ENCODE data around the gene OAS3.

The OAS3 gene

DNA sequence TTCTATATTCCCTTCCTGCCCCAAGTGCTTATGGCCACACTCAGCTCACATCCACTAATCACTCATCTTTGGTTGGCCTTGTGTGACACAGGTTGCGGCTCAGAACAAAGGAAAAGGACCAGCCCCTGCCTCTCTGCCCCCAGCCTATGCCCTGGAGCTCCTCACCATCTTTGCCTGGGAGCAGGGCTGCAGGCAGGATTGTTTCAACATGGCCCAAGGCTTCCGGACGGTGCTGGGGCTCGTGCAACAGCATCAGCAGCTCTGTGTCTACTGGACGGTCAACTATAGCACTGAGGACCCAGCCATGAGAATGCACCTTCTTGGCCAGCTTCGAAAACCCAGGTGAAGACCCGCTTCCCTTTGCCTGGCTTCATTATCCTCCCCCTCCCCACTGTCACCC is 24.3 kb downstream of the OAS3 start:
- no peak for DNase-seq

DNA sequence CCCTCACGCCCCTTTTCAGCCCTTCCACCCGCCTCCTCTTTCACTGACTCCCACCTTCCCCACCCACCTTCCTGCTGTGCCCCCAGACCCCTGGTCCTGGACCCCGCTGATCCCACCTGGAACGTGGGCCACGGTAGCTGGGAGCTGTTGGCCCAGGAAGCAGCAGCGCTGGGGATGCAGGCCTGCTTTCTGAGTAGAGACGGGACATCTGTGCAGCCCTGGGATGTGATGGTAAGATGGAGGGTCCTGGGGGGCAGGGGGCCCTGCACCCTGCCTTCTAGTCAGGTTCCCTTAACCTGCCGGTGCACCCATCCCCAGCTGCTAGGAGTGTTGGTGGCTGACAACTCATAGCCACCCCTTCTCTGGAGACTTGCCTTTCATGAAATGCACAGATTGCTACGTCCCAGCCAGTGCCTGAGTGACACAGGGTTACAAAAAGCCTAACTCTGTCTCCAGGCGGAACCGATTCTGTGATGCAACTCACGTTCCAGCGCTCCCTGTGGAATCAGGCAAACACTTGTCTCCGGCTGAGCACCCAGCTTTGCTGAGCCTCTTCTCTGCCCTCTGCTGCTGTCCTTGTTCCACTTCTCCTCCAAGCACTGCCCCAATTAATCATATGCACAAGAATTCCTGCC is 25.1 kb downstream of the OAS3 start:
- no peak for DNase-seq

DNA sequence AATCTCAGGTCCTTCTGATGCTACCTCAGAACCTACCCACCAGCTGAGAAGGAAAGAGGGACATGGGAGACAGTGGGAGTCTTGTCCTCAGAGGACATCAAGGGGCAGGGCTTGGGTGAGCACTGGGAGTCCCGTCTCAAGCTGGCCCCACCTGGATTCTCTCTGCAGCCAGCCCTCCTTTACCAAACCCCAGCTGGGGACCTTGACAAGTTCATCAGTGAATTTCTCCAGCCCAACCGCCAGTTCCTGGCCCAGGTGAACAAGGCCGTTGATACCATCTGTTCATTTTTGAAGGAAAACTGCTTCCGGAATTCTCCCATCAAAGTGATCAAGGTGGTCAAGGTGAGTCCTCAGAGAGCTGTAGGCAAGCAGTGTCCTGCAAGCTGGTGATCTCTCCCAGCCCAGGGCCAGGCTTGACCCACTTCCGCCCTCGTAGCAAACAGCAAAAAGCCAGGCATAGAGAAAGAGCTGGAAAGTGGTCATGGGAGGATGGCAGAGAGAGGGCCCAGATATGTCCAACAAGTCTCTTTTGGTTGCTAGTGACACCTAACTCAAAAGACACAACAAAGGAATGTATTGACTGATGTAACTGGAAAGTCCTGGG is 25.9 kb downstream of the OAS3 start:
- no peak for DNase-seq

DNA sequence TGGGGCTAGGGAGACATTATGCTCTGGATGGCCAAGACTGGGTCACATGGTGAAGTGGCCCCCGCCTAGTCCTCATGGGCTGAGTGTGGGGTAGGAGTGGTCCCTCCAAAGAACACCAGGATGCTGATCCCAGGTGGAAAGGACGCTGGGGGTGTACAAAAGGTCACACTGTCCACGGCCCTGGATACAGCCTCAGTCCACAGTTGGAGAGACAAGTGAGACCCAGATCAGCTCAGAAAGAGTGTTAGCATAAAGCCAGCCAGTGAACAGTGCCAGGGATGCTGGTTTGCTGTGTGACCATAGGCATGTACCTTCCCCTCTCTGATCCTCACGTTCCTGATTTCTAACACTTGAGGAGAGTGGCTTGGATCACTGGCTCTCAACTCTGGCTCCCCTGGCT is 26.6 kb downstream of the OAS3 start:
- DNase-seq = no peak

DNA sequence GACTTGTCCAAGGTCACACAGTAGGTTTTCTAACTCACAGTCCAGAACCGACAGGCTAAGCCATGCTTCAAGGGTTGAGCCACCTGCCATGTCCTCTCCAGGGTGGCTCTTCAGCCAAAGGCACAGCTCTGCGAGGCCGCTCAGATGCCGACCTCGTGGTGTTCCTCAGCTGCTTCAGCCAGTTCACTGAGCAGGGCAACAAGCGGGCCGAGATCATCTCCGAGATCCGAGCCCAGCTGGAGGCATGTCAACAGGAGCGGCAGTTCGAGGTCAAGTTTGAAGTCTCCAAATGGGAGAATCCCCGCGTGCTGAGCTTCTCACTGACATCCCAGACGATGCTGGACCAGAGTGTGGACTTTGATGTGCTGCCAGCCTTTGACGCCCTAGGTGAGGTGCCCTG is 27.4 kb downstream of the OAS3 start:
- DNase-seq = no peak

DNA sequence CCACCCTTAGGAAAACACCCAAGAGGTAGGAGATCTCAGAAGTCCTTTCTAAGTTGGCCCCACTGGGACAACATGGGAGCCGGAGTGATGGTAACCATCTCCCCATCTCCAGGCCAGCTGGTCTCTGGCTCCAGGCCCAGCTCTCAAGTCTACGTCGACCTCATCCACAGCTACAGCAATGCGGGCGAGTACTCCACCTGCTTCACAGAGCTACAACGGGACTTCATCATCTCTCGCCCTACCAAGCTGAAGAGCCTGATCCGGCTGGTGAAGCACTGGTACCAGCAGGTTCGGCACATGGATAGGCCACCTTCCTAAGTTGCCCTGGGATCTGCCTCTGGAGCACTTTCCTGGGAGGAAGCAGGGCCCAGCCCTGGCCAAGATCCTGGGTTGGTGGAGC is 29.0 kb downstream of the OAS3 start:
- no peak for DNase-seq

DNA sequence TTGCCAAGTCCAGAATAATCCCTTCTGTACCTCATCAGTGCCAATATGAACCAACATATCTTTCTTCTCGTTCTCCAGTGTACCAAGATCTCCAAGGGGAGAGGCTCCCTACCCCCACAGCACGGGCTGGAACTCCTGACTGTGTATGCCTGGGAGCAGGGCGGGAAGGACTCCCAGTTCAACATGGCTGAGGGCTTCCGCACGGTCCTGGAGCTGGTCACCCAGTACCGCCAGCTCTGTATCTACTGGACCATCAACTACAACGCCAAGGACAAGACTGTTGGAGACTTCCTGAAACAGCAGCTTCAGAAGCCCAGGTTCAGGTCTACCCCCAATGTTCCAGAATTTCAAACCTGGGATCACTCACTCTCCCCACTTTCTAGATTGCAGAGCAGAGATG is 29.6 kb downstream of the OAS3 start:
- DNase-seq = no peak

DNA sequence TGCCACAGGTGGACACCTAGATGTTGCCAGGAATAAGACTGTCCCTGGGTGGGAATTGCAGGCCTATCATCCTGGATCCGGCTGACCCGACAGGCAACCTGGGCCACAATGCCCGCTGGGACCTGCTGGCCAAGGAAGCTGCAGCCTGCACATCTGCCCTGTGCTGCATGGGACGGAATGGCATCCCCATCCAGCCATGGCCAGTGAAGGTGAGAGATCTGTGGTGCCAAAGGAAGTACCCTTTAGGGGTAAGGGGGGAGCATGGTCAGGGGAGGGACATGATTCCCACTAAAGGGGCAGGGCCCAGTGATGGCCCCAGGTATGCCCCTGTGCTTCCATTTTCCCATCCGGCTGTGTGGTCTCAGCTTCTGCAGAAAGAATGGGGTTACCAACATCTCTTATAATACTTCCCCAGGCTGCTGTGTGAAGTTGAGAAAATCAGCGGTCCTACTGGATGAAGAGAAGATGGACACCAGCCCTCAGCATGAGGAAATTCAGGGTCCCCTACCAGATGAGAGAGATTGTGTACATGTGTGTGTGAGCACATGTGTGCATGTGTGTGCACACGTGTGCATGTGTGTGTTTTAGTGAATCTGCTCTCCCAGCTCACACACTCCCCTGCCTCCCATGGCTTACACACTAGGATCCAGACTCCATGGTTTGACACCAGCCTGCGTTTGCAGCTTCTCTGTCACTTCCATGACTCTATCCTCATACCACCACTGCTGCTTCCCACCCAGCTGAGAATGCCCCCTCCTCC is 31.5 kb downstream of the OAS3 start:
- DNase-seq = no peak

DNA sequence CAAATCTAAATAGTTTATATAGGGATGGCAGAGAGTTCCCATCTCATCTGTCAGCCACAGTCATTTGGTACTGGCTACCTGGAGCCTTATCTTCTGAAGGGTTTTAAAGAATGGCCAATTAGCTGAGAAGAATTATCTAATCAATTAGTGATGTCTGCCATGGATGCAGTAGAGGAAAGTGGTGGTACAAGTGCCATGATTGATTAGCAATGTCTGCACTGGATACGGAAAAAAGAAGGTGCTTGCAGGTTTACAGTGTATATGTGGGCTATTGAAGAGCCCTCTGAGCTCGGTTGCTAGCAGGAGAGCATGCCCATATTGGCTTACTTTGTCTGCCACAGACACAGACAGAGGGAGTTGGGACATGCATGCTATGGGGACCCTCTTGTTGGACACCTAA is 32.1 kb downstream of the OAS3 start:
- no peak for DNase-seq

DNA sequence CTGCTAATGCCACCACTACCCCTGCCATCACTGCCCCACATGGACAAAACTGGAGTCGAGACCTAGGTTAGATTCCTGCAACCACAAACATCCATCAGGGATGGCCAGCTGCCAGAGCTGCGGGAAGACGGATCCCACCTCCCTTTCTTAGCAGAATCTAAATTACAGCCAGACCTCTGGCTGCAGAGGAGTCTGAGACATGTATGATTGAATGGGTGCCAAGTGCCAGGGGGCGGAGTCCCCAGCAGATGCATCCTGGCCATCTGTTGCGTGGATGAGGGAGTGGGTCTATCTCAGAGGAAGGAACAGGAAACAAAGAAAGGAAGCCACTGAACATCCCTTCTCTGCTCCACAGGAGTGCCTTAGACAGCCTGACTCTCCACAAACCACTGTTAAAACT is 33.0 kb downstream of the OAS3 start:
- no peak for DNase-seq

DNA sequence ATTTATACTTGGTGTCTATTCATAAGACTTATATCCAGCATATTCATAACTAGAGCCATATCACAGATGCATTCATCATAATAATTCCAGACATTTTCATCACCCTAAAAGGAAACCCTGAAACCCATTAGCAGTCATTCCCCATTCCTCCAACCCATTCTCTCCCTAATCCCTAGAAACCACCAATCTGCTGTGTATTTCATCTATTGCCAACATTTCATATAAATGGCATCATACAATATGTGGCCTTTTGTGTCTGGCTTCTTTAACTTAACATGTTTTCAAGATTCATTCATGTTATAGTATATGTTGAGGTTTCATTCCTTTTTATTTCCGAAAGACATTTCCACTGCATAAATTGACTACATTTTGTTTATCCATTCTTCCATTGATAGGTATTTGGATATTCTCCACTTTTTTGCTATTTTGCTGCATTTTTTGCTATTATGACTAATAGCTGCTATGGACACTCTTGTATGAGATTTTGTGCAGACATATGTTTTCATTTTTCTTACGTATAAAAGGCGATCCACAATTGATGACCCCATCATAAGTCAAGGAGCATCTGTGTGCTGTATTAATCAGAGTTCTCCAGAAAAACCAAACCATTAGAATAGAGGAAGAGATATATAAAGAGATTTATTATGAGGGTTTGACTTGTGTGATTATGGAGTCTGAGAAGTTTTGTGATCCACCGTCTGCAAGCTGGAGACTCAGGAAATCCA is 34.9 kb downstream of the OAS3 start:
- no peak for DNase-seq

DNA sequence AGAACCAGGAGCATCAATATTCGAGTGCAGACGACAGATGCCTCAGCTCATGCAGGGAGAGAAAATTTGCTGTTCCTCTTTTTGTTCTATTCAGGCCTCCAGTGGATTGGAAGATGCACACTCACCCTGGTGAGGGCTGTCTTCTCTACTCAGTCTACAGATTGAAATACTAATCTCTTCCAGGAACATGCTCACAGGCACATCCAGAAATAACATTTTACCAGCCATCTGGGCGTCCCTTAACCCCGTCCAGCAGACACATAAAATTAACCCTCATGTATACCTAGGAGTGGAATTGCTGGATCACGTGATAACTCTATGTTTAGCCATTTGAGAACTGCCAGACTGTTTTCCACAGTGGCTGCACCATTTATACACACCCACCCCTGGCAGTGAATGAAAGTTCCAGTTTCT is 35.6 kb downstream of the OAS3 start:
- no peak for DNase-seq

DNA sequence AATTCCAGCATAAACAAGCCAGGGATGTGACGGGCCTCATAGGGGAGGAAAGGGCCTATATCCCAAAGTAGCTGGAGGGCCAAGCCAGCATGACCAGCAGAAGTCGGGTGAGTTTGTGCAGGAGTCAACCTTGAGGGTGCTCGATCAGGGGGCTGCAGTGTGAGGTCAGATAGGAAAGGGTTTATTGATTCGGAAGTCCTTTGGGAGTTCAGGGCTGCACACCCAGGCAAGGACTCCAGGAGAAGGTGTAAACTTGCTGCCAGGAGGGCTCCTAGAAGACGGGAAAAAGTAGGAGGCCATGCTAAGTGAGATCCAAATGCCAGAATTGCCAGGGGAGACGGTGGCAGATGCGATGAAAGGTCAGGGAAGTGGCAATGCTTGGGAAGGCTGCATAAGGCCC is 36.6 kb downstream of the OAS3 start:
- no peak for DNase-seq

DNA sequence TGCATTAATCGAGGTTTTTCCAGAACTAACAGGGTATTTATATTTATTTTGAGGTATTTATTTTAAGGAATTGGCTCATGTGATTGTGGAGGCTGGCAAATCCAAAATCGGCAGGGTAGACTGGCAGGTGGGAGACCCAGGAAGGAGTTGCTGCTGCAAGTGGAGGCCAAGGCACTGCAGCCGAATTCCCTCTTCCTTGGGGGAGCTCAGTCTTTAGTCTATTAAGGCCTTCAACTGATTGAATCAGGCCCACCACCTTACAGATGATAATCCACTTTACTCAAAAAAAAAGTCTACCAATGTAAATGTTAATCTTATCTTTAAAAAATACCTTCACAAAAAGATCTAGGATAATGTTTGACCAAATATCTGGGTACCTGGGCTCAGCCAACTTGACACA is 38.9 kb downstream of the OAS3 start:
- no peak for DNase-seq

DNA sequence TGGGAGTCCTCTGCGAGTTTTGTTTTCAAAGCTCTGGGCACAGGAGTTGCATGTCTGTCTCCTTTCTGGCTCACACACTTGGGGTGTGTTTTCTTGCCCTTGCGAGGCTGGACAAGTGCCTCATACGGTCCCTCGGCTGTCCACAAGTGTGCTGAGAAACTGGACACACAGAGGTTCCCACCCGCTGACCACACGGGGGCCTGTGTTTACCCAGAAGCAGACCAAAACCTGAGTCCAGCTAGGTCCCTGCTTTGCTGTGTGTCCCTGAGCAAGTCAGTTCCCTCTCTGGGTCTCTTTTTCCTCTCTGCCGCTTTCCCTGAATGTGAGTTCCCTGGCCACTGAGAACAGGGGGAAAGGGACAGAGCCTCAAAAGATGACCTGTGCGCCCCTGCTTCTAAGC is 39.4 kb downstream of the OAS3 start:
- DNase-seq = no peak

DNA sequence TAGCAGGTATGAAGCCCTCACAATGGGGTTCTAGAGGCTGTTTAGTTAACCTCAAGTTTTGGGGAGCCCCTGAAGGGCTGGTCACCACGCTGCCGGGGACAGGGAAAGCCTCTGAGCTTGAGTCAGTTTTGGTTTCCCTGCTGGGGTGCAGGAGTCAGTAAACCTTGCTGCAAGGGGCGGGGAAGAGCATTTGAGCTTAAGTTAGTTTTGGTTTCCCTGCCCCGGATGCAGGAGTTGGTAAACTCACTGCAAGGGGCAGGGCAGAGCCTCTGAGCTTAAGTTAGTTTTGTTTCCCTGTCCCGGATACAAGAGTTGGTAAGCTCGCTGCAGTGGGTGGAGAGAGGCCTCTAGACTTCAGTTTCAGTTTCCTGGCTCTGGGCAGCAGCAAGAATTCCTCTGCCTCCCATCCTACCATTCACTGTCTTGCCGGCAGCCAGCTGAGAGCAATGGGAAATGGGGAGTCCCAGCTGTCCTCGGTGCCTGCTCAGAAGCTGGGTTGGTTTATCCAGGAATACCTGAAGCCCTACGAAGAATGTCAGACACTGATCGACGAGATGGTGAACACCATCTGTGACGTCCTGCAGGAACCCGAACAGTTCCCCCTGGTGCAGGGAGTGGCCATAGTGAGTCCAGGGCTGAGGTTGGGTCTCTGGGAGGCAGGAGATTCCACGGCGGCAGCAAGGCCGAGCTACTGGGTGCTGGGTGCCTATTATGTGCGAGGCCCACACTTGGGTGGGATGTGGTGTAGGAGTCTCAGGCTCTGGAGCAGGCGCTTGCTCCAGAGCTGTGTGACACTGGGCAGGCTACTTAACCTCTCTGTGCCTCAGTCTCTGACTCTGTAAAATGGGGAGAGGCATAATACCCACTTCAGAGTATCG is 40.1 kb downstream of the OAS3 start, which contains the start of gene OAS2:
TSS of gene OAS2 (plus strand) at position 357 of the 878 bp plus-strand sequence. CDS start at position 447, 90 bp downstream.
- DNase-seq = peak in 1 of 2 experiments; percentile 60

DNA sequence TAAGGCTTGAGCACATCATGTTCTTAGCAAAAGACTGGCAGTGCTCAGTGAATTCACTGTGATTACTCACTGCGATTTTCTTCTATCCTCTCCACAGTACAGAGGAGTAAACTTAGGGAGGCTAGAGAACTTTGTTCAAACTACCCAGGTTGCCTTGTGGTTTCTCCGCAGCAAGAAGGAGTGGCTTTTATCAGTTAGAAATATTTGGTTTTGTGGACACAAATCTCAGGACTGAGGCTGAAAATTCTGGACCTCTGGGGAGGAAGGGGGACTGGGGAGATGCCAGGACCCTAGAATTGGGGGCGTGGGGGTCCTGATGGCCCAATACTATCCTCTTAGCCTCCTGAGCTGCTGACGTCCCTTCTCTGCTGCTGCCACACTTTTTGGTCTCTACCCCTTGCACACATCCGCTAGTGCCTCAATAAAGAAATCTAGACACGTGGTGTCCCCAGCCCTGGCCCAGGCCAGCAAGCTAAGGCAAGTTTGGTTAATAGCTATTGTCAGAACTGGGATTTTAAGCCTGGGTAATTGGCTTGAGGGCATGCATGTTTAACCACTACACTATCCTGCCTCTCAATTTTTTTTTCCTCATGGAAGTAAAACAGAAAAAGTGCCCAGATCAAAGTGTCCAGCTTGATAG is 40.9 kb downstream of the OAS3 start:
- DNase-seq = no peak

DNA sequence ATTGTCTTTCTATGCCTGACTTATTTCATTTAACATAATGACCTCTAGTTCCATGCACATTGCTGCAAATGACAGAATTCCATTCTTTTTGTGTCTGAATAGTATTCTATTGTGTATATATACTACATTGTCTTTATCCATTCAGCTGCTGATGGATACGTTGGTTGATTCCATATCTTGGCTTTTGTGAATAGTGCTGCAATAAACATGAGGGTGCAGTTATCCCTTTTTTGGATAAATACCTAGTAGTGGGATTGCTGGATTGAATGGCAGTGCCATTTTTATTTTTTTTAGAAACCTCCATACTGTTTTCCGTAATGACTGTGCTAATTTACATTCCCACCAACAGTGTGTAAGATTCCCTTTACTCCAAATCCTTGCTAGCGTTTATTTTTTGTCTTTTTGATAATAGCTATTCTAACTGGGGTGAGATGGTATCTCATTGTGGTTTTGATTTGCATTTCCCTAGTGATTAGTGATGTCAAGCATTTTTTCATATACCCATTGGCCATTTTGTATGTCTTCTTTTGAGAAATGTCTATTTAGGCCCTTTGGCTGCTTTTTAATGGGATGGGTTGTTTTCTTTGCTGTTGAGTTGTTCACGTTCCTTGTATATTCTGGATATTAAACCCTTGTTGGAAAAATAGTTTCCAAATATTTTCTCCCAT is 42.4 kb downstream of the OAS3 start:
- DNase-seq = no peak

DNA sequence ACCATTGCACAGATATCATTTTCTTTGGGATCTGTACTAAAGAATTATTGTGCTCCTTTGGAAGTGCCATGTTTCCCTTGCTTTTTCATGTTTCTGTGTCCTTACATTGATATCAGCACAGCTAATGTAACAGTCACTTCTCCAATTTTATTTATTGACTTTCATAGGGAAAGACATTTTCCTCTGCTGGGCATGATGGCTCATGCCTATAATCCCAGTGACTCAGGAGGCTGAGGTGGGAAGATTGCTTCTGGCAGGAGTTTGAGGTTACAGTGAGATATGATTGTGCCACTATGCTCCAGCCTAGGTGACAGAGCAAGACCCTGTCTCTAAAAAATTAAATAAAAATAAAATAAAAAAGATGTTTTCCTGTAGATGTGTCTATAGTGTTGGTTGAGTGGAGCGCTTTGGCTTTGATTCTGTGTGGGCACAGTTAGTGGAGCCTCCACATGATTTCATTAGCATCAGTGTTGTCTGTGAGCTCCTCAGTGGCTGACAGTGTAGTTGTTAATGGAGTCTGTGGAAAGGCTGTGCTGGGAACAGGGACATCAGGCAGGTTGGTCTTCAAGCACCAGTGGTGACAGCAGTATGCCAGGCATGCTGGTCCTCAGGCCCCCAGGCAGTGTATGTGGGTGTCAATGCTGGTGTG is 47.5 kb downstream of the OAS3 start:
- DNase-seq = no peak

DNA sequence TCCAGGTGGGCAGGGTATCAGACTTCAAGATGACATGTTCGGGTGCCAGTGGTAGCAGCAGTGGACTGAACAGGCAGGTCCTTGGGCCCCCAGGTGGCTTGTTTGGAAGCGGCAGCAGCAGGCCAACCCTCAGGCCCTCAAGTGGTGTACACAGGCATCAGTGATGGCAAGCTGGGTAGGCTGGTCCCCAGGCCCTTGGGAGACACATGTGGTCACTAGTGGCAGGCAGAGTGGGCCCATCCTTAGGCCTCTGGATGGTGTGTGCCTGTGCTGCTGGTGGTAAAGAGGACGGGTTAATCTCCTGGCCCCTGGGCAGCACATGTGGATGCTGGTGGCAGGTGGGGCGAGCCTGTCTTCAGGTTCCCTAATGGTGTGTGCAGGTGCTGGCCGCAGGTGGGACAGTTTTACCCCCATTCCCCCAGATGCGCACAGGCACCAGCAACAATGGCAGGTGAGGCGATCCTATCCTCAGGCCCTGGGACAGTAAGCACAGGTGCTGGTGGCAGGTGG is 48.1 kb downstream of the OAS3 start:
- DNase-seq = no peak

DNA sequence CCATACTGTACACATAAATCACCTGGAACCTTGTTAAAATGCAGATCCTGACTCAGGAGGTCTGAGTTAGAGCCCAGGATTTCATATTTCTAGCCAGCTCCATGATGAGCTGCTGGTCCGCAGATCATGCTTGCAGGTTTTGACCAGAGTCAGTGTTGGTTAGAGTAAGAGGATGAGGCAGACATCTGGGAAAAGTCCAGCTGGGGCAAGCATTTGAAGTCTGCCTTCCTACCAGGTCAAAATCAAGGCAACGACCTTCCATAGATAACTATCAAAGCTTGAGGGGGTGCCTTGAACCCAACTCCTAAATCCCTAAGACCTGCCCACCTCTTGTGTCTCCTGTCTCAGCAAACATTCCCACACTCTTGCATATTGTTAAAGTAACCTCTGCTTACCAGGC is 49.3 kb downstream of the OAS3 start:
- DNase-seq = no peak
